HCT116 (cell line): ENCODE results near the gene CRYZ. TPM values are rescaled to one million over a fixed set of nuclear protein-coding genes. Genes with fewer than 3 reads are reported as not detected.

Experiments used
- ATAC-seq: fragments of 200-7000 bp; cut with Tn5 transposase; 2 replicates; pipeline ENCODE4 v1.9.1; 2020; ENCODE audit warnings: mild to moderate bottlenecking, moderate library complexity
- BruUV-seq: library from RNA; stranded (reverse); fragments of 400-500 nt; replicated peaks from 2 replicates; lab custom pipeline; 2021; lab: Mats Ljungman, UMichigan
- CTCF ChIA-PET: fragments of 300-600 bp; sonication (Branson Sonifier 250); formaldehyde crosslinking; loops from one replicate; lab custom pipeline; 2021; ENCODE audit warnings: antibody characterized with exemption; lab: Charles Lee
- POLR2A ChIA-PET: fragments of 300-600, 350-600 bp; sonication (Branson Sonifier 250); formaldehyde crosslinking; loops from one replicate; lab custom pipeline; 2021; ENCODE audit warnings: antibody characterized with exemption; lab: Charles Lee
- RAD21 ChIA-PET, 2 experiments: fragments of 300-600 bp; sonication (Branson Sonifier 250); formaldehyde crosslinking; loops; one replicate each; lab custom pipeline; 2023; ENCODE audit warnings: low total read pairs in 2 of 2; ENCODE audit not compliant: uncharacterized antibody in 2 of 2, unreplicated experiment in 2 of 2, low non-redundant PET in 1 of 2; lab: Charles Lee
- DNase-seq: peaks from one replicate; pipeline ENCODE4 v3.0.0-alpha.2; 2010; ENCODE audit warnings: low read depth, low spot score
- H2AFZ ChIP-seq: fragments of 200-600 bp; shearing (Covaris generic), sonication (generic); 2 replicates; pipeline ENCODE4 v1.6.1; 2017; ENCODE audit warnings: low read depth, mixed run types, mixed read lengths, antibody characterized with exemption, low read length; ENCODE audit not compliant: poor library complexity, severe bottlenecking
- H3K27ac ChIP-seq: 2 replicates; pipeline ENCODE4 v1.5.1; 2012; ENCODE audit warnings: low read depth, low read length
- H3K27me3 ChIP-seq: fragments of 200-600 bp; sonication (generic); 2 replicates; pipeline ENCODE4 v1.6.1; 2016; ENCODE audit warnings: mixed run types, low read length, mixed read lengths; ENCODE audit not compliant: insufficient read depth
- H3K36me3 ChIP-seq, 2 experiments: fragments of 200-500 bp in 1 of 2; fragments of 200-600 bp in 1 of 2; sonication (Bioruptor generic) in 1 of 2; sonication (generic) in 1 of 2; 2 replicates each; pipeline versions ENCODE4 v1.5.1 to v1.6.1; 2014 to 2016; ENCODE audit warnings: low read length in 2 of 2, inconsistent platforms in 1 of 2, mixed read lengths in 1 of 2, mixed run types in 1 of 2; ENCODE audit not compliant: insufficient read depth in 2 of 2, control insufficient read depth in 1 of 2
- H3K4me1 ChIP-seq, 2 experiments: fragments of 200-600 bp in 1 of 2; sonication (generic) in 1 of 2; 2 replicates each; pipeline versions ENCODE4 v1.5.1 to v1.6.1; 2012 to 2017; ENCODE audit warnings: low read length in 2 of 2, inconsistent platforms in 1 of 2, mild to moderate bottlenecking in 1 of 2, mixed read lengths in 1 of 2, mixed run types in 1 of 2, moderate library complexity in 1 of 2; ENCODE audit not compliant: insufficient read depth in 2 of 2, control insufficient read depth in 1 of 2
- H3K4me2 ChIP-seq: fragments of 200-600 bp; sonication (generic); 2 replicates; pipeline ENCODE4 v1.6.1; 2017; ENCODE audit warnings: mixed run types, low read length, mixed read lengths
- H3K4me3 ChIP-seq, 2 experiments: fragments of 200-600 bp in 1 of 2; sonication (generic) in 1 of 2; replicated peaks in 1 of 2; 2 replicates each; pipeline ENCODE4 v1.5.1; 2011 to 2016; ENCODE audit warnings: low read length in 2 of 2, control low read depth in 1 of 2, low read depth in 1 of 2, mild to moderate bottlenecking in 1 of 2, mixed read lengths in 1 of 2, mixed run types in 1 of 2
- H3K79me2 ChIP-seq: fragments of 200-600 bp; sonication (generic); 2 replicates; pipeline ENCODE4 v1.6.1; 2017; ENCODE audit warnings: mild to moderate bottlenecking, mixed run types, low read length, moderate library complexity, mixed read lengths; ENCODE audit not compliant: insufficient read depth
- H3K9ac ChIP-seq: fragments of 200-600 bp; sonication (generic); 2 replicates; pipeline ENCODE4 v1.6.1; 2016; ENCODE audit warnings: low read length, mixed read lengths
- H3K9me2 ChIP-seq: fragments of 200-600 bp; sonication (generic), shearing (Covaris generic); 2 replicates; pipeline ENCODE4 v1.6.1; 2017; ENCODE audit warnings: mixed run types, mild to moderate bottlenecking, moderate library complexity; ENCODE audit not compliant: insufficient read depth
- H3K9me3 ChIP-seq, 2 experiments: fragments of 200-500 bp in 1 of 2; fragments of 200-600 bp in 1 of 2; sonication (Bioruptor generic) in 1 of 2; sonication (generic) in 1 of 2; 2 replicates each; pipeline ENCODE4 v1.6.1; 2014 to 2017; ENCODE audit warnings: low read length in 2 of 2, mixed read lengths in 2 of 2, inconsistent platforms in 1 of 2, low read depth in 1 of 2, mild to moderate bottlenecking in 1 of 2, mixed run types in 1 of 2, moderate library complexity in 1 of 2; ENCODE audit not compliant: control insufficient read depth in 1 of 2, insufficient read depth in 1 of 2
- H4K20me1 ChIP-seq: fragments of 200-600 bp; sonication (generic), shearing (Covaris generic); 2 replicates; pipeline ENCODE4 v1.6.1; 2017; ENCODE audit warnings: mixed run types, mild to moderate bottlenecking, moderate library complexity; ENCODE audit not compliant: insufficient read depth
- CEBPB ChIP-seq: IDR thresholded peaks from 2 replicates; pipeline ENCODE4 v1.6.1; 2012; ENCODE audit warnings: low read depth
- ELF1 ChIP-seq: IDR thresholded peaks from 2 replicates; pipeline ENCODE4 v1.6.1; 2012; ENCODE audit warnings: low read depth, borderline replicate concordance
- EZH2 ChIP-seq: fragments of 200-600 bp; sonication (generic); IDR thresholded peaks from 2 replicates; pipeline ENCODE4 v1.6.1; 2017; ENCODE audit warnings: antibody characterized with exemption, mixed run types
- EZH2phosphoT487 ChIP-seq: fragments of 200-600 bp; IDR thresholded peaks from 2 replicates; pipeline ENCODE4 v1.6.1; 2018; ENCODE audit warnings: antibody characterized with exemption, borderline replicate concordance
- JUND ChIP-seq: IDR thresholded peaks from 2 replicates; pipeline ENCODE4 v1.6.1; 2012
- POLR2A ChIP-seq: IDR thresholded peaks from 2 replicates; pipeline ENCODE4 v1.7.0; 2011; ENCODE audit warnings: borderline replicate concordance; ENCODE audit not compliant: insufficient read depth, insufficient read length; ENCODE audit errors: extremely low read depth
- POLR2AphosphoS5 ChIP-seq: IDR thresholded peaks from 2 replicates; pipeline ENCODE4 v1.6.1; 2011; ENCODE audit warnings: mild to moderate bottlenecking, low read depth, low read length, moderate library complexity
- RAD21 ChIP-seq: IDR thresholded peaks from 2 replicates; pipeline ENCODE4 v1.6.1; 2012; ENCODE audit warnings: low read depth, mild to moderate bottlenecking
- SIN3A ChIP-seq: IDR thresholded peaks from 2 replicates; pipeline ENCODE4 v1.6.1; 2012; ENCODE audit warnings: low read depth
- SP1 ChIP-seq: IDR thresholded peaks from 2 replicates; pipeline ENCODE4 v1.6.1; 2012; ENCODE audit warnings: low read depth
- SRF ChIP-seq: IDR thresholded peaks from 2 replicates; pipeline ENCODE4 v1.6.1; 2012; ENCODE audit warnings: low read depth
- TCF7L2 ChIP-seq: IDR thresholded peaks from 2 replicates; pipeline ENCODE4 v1.7.0; 2011; ENCODE audit warnings: borderline replicate concordance, inconsistent platforms; ENCODE audit not compliant: insufficient read depth, insufficient read length; ENCODE audit errors: extremely low read depth
- YY1 ChIP-seq: IDR thresholded peaks from 2 replicates; pipeline ENCODE4 v1.6.1; 2011; ENCODE audit warnings: low read length, low read depth, moderate library complexity, mild to moderate bottlenecking; ENCODE audit not compliant: insufficient replicate concordance; ENCODE audit errors: extremely low read depth
- ZNF274 ChIP-seq: fragments of 200-500 bp; sonication (Bioruptor generic); IDR thresholded peaks from 2 replicates; pipeline ENCODE4 v1.6.1; 2014; ENCODE audit warnings: mild to moderate bottlenecking, low read depth, low read length, inconsistent platforms
- intact Hi-C: fragments of 100-400 bp; cut with micrococcal nuclease; formaldehyde crosslinking; loops from 2 replicates; pipeline ENCODE4 v1.10.0; 2022
- total RNA-seq: library from RNA; stranded (reverse); gene quantifications from one replicate; pipeline ENCODE4 v1.2.1, GENCODE V29; 2021; ENCODE audit not compliant: unreplicated experiment
- TF ChIP-seq, protein P1 (sequence below): IDR thresholded peaks from 2 replicates; pipeline ENCODE4 v1.6.1; 2011; ENCODE audit warnings: mild to moderate bottlenecking, low read length, moderate library complexity; ENCODE audit not compliant: insufficient replicate concordance; ENCODE audit errors: extremely low read depth
- TF ChIP-seq, protein P2 (sequence below): IDR thresholded peaks from 2 replicates; pipeline ENCODE4 v1.6.1; 2012; ENCODE audit warnings: low read depth
- TF ChIP-seq, protein P3 (sequence below): IDR thresholded peaks from 2 replicates; pipeline ENCODE4 v1.6.1; 2012

CRYZ gene
- total RNA-seq, 1 experiment from 2014 or later, result 28.2 TPM

DNA sequence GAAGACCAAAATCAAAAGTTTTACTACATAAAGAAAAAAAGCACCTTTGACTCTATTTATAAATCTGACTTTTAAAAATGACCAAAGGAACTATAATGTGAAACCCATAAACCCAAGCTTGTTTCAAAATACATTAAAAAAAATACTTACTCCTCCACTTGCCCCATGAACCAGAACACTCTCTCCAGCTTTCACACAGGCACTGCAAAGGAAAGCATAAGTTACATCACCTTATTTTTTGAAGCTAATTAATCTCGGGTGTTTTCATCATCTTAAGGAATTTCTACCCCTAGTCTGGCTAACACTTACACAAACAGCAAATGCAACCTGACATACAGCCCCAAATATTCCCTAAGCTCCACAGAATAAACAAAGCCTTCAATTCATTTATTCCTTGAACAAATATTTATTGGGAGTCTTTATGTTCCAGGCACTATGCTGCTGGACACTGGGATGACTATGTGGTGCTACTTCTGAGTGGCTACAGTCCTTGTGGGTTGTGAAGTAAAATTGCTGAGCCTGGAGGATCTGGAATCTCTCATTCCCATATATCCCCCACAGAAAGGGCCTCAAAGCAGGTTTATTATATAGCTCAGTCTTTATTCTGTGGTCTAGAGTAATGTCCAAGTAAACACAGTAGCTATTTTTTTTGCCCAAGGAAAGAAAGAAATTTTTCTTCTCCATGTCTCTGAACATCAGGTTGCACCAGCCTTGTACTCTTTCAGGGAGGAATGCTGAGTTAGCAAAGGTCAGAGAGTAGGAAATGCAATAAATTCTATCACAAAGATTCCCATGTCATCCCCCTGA is 18.2 kb downstream of the CRYZ start:
- Histone ChIP-seq H3K4me1 (no peaks in the 10 kb centered on the region), H2AFZ (no peak overlapping the region), H3K9ac (no peak overlapping the region), H3K27me3 (no peaks in the 10 kb centered on the region), H3K9me3 (no peaks in the 10 kb centered on the region), H3K4me2 (no peak overlapping the region), H3K27ac (no peak overlapping the region), H3K9me2 (no peaks in the 10 kb centered on the region), H3K79me2 (no peaks in the 10 kb centered on the region), H3K4me3 (no peak overlapping the region)
- ATAC-seq (no peak), DNase-seq (no peak)
- RAD21 ChIA-PET, result no interaction called here
- intact Hi-C loops, result no loop called here
- POLR2A ChIA-PET, result no interaction called here
- CTCF ChIA-PET, result no interaction called here
- BruUV-seq, result no TSS peak
- TF ChIP-seq, protein P1, sequence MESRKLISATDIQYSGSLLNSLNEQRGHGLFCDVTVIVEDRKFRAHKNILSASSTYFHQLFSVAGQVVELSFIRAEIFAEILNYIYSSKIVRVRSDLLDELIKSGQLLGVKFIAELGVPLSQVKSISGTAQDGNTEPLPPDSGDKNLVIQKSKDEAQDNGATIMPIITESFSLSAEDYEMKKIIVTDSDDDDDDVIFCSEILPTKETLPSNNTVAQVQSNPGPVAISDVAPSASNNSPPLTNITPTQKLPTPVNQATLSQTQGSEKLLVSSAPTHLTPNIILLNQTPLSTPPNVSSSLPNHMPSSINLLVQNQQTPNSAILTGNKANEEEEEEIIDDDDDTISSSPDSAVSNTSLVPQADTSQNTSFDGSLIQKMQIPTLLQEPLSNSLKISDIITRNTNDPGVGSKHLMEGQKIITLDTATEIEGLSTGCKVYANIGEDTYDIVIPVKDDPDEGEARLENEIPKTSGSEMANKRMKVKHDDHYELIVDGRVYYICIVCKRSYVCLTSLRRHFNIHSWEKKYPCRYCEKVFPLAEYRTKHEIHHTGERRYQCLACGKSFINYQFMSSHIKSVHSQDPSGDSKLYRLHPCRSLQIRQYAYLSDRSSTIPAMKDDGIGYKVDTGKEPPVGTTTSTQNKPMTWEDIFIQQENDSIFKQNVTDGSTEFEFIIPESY, result no peak
- TF ChIP-seq SRF (no peak), SIN3A (no peak), ZNF274 (no peak), EZH2phosphoT487 (no peak), CEBPB (no peak), RAD21 (no peak), TCF7L2 (no peak), POLR2A (no peak), JUND (no peak), SP1 (no peak), YY1 (no peak), POLR2AphosphoS5 (no peak), EZH2 (no peak), ELF1 (no peak)
- TF ChIP-seq, protein P2, sequence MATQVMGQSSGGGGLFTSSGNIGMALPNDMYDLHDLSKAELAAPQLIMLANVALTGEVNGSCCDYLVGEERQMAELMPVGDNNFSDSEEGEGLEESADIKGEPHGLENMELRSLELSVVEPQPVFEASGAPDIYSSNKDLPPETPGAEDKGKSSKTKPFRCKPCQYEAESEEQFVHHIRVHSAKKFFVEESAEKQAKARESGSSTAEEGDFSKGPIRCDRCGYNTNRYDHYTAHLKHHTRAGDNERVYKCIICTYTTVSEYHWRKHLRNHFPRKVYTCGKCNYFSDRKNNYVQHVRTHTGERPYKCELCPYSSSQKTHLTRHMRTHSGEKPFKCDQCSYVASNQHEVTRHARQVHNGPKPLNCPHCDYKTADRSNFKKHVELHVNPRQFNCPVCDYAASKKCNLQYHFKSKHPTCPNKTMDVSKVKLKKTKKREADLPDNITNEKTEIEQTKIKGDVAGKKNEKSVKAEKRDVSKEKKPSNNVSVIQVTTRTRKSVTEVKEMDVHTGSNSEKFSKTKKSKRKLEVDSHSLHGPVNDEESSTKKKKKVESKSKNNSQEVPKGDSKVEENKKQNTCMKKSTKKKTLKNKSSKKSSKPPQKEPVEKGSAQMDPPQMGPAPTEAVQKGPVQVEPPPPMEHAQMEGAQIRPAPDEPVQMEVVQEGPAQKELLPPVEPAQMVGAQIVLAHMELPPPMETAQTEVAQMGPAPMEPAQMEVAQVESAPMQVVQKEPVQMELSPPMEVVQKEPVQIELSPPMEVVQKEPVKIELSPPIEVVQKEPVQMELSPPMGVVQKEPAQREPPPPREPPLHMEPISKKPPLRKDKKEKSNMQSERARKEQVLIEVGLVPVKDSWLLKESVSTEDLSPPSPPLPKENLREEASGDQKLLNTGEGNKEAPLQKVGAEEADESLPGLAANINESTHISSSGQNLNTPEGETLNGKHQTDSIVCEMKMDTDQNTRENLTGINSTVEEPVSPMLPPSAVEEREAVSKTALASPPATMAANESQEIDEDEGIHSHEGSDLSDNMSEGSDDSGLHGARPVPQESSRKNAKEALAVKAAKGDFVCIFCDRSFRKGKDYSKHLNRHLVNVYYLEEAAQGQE, result no peak
- TF ChIP-seq, protein P3, sequence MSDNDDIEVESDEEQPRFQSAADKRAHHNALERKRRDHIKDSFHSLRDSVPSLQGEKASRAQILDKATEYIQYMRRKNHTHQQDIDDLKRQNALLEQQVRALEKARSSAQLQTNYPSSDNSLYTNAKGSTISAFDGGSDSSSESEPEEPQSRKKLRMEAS, result no peak
- TF ChIP-seq, all 23 proteins: peak for 0
- no peaks in the 10 kb centered on the region for H4K20me1 ChIP-seq
- H3K36me3 ChIP-seq, result peaks cover 0 to 4% of the 10 kb centered on the region in 2 experiments; a peak in 1 of 4 replicates
